ENCODE measurements around the gene EIF2B5.

DNA sequence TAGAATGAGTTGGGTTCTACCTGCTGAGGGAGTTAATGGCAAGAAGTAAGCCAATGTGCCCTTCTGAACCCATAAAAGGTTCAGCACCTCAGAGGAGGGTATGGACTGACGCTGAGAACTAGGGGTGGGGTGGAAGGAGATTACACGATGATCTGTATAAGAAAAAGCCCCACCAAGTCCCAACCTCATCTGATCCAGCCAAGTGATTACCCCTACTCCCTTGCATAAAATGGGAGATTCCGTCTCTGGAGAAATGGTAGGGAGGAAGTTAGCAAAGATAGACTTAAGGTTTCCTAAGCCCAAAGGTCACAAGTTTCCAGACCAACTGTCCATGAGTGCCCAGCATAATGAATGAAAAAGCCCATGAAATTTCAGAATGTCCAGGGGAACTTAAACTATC is 12.9 kb downstream of the EIF2B5 start:
- TF ChIP-seq, protein P1, sequence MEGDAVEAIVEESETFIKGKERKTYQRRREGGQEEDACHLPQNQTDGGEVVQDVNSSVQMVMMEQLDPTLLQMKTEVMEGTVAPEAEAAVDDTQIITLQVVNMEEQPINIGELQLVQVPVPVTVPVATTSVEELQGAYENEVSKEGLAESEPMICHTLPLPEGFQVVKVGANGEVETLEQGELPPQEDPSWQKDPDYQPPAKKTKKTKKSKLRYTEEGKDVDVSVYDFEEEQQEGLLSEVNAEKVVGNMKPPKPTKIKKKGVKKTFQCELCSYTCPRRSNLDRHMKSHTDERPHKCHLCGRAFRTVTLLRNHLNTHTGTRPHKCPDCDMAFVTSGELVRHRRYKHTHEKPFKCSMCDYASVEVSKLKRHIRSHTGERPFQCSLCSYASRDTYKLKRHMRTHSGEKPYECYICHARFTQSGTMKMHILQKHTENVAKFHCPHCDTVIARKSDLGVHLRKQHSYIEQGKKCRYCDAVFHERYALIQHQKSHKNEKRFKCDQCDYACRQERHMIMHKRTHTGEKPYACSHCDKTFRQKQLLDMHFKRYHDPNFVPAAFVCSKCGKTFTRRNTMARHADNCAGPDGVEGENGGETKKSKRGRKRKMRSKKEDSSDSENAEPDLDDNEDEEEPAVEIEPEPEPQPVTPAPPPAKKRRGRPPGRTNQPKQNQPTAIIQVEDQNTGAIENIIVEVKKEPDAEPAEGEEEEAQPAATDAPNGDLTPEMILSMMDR (IDR thresholded peaks at IDR 0.05; ENCODE audit: low read depth, low read length, poor library complexity, severe bottlenecking): no peak
- no peak for TF ChIP-seq EZH2phosphoT487 (IDR thresholded peaks at IDR 0.05; ENCODE audit: borderline replicate concordance, low read length)

Data from DOHH2 (cell line).